ENCODE data around the gene SDK1. TPM values are rescaled to one million over a fixed set of nuclear protein-coding genes. Genes with fewer than 3 reads are reported as not detected.

The SDK1 gene
- total RNA-seq, 1 donor = 0.43 TPM

- DNase-seq (ENCODE audit: low read depth) = no peak
- TF ChIP-seq CTCF (IDR thresholded peaks at IDR 0.05; ENCODE audit: insufficient read depth, low read depth, low read length) = no peak
- H3K4me3 ChIP-seq (ENCODE audit: low read depth, low read length) = no peak overlapping the region
Observed at GRCh38 chr7:4139656-4140625, 838.9 kb downstream of the SDK1 start.

DNA sequence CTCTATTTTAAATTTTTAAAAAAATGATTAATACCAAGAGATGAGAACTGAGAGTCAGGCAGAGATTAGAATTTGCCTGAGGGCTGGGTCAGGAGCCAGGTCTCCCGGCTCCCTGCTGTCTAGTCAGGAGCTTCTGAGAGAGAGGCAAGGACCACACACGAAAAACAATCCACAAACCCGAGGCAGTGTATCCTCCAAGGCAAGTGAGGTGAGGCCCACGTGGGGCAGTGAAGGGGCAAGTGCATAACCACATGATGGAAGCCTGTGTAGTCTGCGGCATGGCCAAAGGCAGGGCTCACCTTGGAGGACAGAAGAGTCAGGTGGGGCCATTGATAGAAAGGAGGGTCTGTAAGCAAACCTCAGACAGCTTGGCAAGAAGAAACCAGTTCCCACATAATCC is 839.9 kb downstream of the SDK1 start:
- H3K4me3 ChIP-seq (ENCODE audit: low read depth, low read length) = no peak overlapping the region
- no peak for DNase-seq (ENCODE audit: low read depth)
- TF ChIP-seq CTCF (IDR thresholded peaks at IDR 0.05; ENCODE audit: insufficient read depth, low read depth, low read length) = no peak

DNA sequence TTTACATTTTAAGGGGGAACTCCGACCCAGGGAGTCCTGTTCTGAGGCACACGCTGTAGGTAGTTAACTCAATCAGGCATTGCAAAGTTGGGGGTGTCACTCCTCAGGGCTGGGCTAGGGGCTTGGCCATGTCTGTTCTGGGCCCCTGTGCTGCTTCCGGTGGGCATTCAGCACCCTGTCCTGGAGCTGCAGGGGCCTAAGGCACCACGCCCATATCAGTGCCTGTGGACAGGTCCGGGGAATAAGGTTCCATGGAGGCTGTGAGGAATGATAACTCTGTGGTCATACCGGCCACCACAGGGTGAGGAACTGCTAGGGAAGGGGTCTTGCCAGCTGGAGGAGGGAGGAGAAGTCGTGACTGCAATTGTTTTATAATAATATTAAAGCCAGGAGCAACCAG is 842.0 kb downstream of the SDK1 start:
- no peak for TF ChIP-seq CTCF (IDR thresholded peaks at IDR 0.05; ENCODE audit: insufficient read depth, low read depth, low read length)
- DNase-seq (ENCODE audit: low read depth) = no peak
- no peak overlapping the region for H3K4me3 ChIP-seq (ENCODE audit: low read depth, low read length)

DNA sequence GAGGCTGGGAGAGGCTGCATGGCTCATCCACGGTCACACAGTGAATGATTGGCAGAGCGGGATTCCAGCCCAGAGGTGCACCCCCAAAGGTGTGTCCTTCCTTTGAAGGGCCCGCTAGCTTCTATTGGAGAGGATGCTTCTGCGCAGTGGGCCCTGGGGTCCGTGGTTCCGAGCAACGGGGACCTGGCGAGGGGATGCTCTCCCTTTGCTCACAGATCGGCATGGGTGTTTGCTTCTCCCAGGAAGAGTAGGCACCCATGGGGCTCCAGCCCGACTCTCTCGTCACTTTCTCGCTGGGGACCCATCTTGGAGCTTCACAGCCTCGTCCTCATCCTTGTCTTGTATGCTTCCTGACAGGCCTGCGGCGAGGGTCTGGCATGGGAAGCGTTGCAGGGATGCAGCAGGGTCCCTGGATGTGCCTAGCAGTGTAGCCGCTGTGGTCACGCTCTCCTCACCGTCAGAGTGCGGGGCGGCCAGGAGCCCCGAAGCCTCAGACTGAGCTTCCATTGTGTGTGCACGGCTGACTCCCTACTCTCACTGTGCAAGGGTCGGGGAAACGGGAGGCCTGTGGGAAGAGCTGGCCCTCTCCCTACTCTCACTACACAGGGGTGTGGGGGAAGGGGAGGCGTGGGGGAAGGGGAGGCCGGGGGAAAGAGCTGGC is 842.6 kb downstream of the SDK1 start:
- no peak overlapping the region for H3K4me3 ChIP-seq (ENCODE audit: low read depth, low read length)
- no peak for TF ChIP-seq CTCF (IDR thresholded peaks at IDR 0.05; ENCODE audit: insufficient read depth, low read depth, low read length)
- no peak for DNase-seq (ENCODE audit: low read depth)

- DNase-seq (ENCODE audit: low read depth) = no peak
- TF ChIP-seq CTCF (IDR thresholded peaks at IDR 0.05; ENCODE audit: insufficient read depth, low read depth, low read length) = no peak
- H3K4me3 ChIP-seq (ENCODE audit: low read depth, low read length) = no peak overlapping the region
Observed at GRCh38 chr7:4144172-4144701, 843.2 kb downstream of the SDK1 start.

DNA sequence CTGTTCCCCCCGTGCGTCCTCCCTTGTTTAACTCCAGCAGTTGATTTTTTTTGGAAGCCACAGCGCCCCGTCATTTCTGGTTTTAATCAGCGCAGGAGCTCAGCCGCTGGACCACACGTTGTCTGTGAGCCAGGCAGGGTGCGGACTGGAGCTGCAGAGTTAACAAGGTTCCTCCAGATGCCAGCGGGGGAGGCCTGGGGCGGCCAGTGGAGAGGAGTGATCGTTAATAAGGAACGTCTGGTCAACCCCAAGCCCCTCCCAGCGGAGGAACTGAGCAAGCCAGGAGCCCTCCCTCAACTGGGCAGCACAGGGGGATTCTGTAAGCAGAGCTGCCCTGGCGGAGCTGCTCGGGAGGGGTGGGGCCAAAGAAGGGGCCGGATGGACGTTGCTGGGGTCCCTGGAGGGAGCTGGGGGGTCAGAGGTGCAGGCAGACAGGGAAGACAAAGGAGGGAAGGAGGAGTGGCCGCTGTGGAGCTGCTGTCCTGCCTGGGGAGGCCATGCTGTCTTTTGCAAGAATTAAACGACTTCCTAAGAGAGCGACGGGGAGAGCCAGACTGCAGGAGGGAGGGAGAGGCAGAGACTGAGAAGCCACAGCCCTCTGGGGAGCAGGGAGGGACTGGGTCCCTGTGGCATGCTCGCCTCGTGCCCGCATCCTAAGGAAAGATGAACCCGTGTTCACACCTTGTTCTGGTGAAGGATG is 843.9 kb downstream of the SDK1 start:
- no peak overlapping the region for H3K4me3 ChIP-seq (ENCODE audit: low read depth, low read length)
- TF ChIP-seq CTCF (IDR thresholded peaks at IDR 0.05; ENCODE audit: insufficient read depth, low read depth, low read length) = no peak
- DNase-seq (ENCODE audit: low read depth) = peak; percentile 22
